ENCODE data around the gene MMP1.
"Not testable (repeated sequence)": the region's sequence is repeated elsewhere in the genome, so short reads cannot be mapped to it uniquely, and the experiment has no call there.

The MMP1 gene

GRCh38 chr11:102763440-102763839 lies 34.5 kb downstream of the MMP1 start:
- WGBS, 2 experiments = 79 to 89% methylated on average over 2 of the region's 2 CpGs
- Histone ChIP-seq H3K27ac (ENCODE audit: insufficient read depth, low read depth, low read length, poor library complexity, severe bottlenecking) (no peak overlapping the region), H3K36me3 (ENCODE audit: control insufficient read depth, insufficient read depth, low read length) (no peaks in the 10 kb centered on the region), H3K27me3 (ENCODE audit: control insufficient read depth, insufficient read depth, low read length, poor library complexity, severe bottlenecking) (no peaks in the 10 kb centered on the region), H3K4me3 (ENCODE audit: insufficient read depth, low read depth, low read length) (no peak overlapping the region), H3K9me3 (ENCODE audit: control insufficient read depth, low read length) (no peaks in the 10 kb centered on the region), H3K4me1 (ENCODE audit: control insufficient read depth, insufficient read depth, low read length) (peaks cover 8% of the 10 kb centered on the region)

GRCh38 chr11:102762361-102762767 lies 35.6 kb downstream of the MMP1 start:
- Histone ChIP-seq H3K36me3 (ENCODE audit: control insufficient read depth, insufficient read depth, low read length) (no peaks in the 10 kb centered on the region), H3K4me3 (ENCODE audit: insufficient read depth, low read depth, low read length) (no peak overlapping the region), H3K27ac (ENCODE audit: insufficient read depth, low read depth, low read length, poor library complexity, severe bottlenecking) (no peak overlapping the region), H3K4me1 (ENCODE audit: control insufficient read depth, insufficient read depth, low read length) (peaks cover 8% of the 10 kb centered on the region), H3K27me3 (ENCODE audit: control insufficient read depth, insufficient read depth, low read length, poor library complexity, severe bottlenecking) (no peaks in the 10 kb centered on the region), H3K9me3 (ENCODE audit: control insufficient read depth, low read length) (no peaks in the 10 kb centered on the region)
- 68 to 84% methylated on average over 1 to 2 of the region's 2 CpGs for WGBS, 2 experiments

- WGBS, 2 experiments = 87 to 92% methylated on average over 4 of the region's 4 CpGs
- no peaks in the 10 kb centered on the region for H3K27me3 ChIP-seq (ENCODE audit: control insufficient read depth, insufficient read depth, low read length, poor library complexity, severe bottlenecking)
- H3K4me3 ChIP-seq (ENCODE audit: insufficient read depth, low read depth, low read length) = no peak overlapping the region
- no peak overlapping the region for H3K27ac ChIP-seq (ENCODE audit: insufficient read depth, low read depth, low read length, poor library complexity, severe bottlenecking)
- peaks cover 8% of the 10 kb centered on the region for H3K4me1 ChIP-seq (ENCODE audit: control insufficient read depth, insufficient read depth, low read length)
- H3K36me3 ChIP-seq (ENCODE audit: control insufficient read depth, insufficient read depth, low read length) = no peaks in the 10 kb centered on the region
- no peaks in the 10 kb centered on the region for H3K9me3 ChIP-seq (ENCODE audit: control insufficient read depth, low read length)
Observed at GRCh38 chr11:102761646-102762238, 36.2 kb downstream of the MMP1 start.

GRCh38 chr11:102760344-102761035 lies 37.5 kb downstream of the MMP1 start:
- H3K27ac ChIP-seq (ENCODE audit: insufficient read depth, low read depth, low read length, poor library complexity, severe bottlenecking) = no peak overlapping the region
- no peaks in the 10 kb centered on the region for H3K36me3 ChIP-seq (ENCODE audit: control insufficient read depth, insufficient read depth, low read length)
- no peak overlapping the region for H3K4me3 ChIP-seq (ENCODE audit: insufficient read depth, low read depth, low read length)
- H3K27me3 ChIP-seq (ENCODE audit: control insufficient read depth, insufficient read depth, low read length, poor library complexity, severe bottlenecking) = no peaks in the 10 kb centered on the region
- H3K9me3 ChIP-seq (ENCODE audit: control insufficient read depth, low read length) = no peaks in the 10 kb centered on the region
- H3K4me1 ChIP-seq (ENCODE audit: control insufficient read depth, insufficient read depth, low read length) = peaks cover 8% of the 10 kb centered on the region
- WGBS, 2 experiments = 95% methylated on average over 3 to 4 of the region's 4 CpGs

GRCh38 chr11:102757823-102758549 lies 40.0 kb downstream of the MMP1 start:
- WGBS, 2 experiments = 95% methylated on average over 2 of the region's 2 CpGs
- Histone ChIP-seq H3K4me1 (ENCODE audit: control insufficient read depth, insufficient read depth, low read length) (peaks cover 8% of the 10 kb centered on the region), H3K4me3 (ENCODE audit: insufficient read depth, low read depth, low read length) (no peak overlapping the region), H3K27me3 (ENCODE audit: control insufficient read depth, insufficient read depth, low read length, poor library complexity, severe bottlenecking) (no peaks in the 10 kb centered on the region), H3K9me3 (ENCODE audit: control insufficient read depth, low read length) (no peaks in the 10 kb centered on the region), H3K27ac (ENCODE audit: insufficient read depth, low read depth, low read length, poor library complexity, severe bottlenecking) (no peak overlapping the region), H3K36me3 (ENCODE audit: control insufficient read depth, insufficient read depth, low read length) (no peaks in the 10 kb centered on the region)

- 100% methylated on average over 1 of the region's 1 CpG for WGBS, 2 experiments
- no peak overlapping the region for H3K4me3 ChIP-seq (ENCODE audit: insufficient read depth, low read depth, low read length)
- no peaks in the 10 kb centered on the region for H3K27me3 ChIP-seq (ENCODE audit: control insufficient read depth, insufficient read depth, low read length, poor library complexity, severe bottlenecking)
Observed at GRCh38 chr11:102753267-102753666, 44.7 kb downstream of the MMP1 start.

GRCh38 chr11:102751673-102752072 lies 46.3 kb downstream of the MMP1 start:
- no peaks in the 10 kb centered on the region for H3K27me3 ChIP-seq (ENCODE audit: control insufficient read depth, insufficient read depth, low read length, poor library complexity, severe bottlenecking)
- no peak overlapping the region for H3K4me3 ChIP-seq (ENCODE audit: insufficient read depth, low read depth, low read length)
- no peaks in the 10 kb centered on the region for H3K9me3 ChIP-seq (ENCODE audit: control insufficient read depth, low read length)
- no peaks in the 10 kb centered on the region for H3K36me3 ChIP-seq (ENCODE audit: control insufficient read depth, insufficient read depth, low read length)
- H3K4me1 ChIP-seq (ENCODE audit: control insufficient read depth, insufficient read depth, low read length) = peaks cover 3% of the 10 kb centered on the region
- H3K27ac ChIP-seq (ENCODE audit: insufficient read depth, low read depth, low read length, poor library complexity, severe bottlenecking) = no peak overlapping the region

More at GRCh38 chr11:102753267-102753666, 44.7 kb downstream of the MMP1 start:
- Histone ChIP-seq H3K36me3 (ENCODE audit: control insufficient read depth, insufficient read depth, low read length) (no peaks in the 10 kb centered on the region), H3K4me1 (ENCODE audit: control insufficient read depth, insufficient read depth, low read length) (peaks cover 3% of the 10 kb centered on the region), H3K9me3 (ENCODE audit: control insufficient read depth, low read length) (no peaks in the 10 kb centered on the region), H3K27ac (ENCODE audit: insufficient read depth, low read depth, low read length, poor library complexity, severe bottlenecking) (no peak overlapping the region)

GRCh38 chr11:102749101-102749722 lies 48.7 kb downstream of the MMP1 start:
- H3K4me1 ChIP-seq (ENCODE audit: control insufficient read depth, insufficient read depth, low read length) = peaks cover 3% of the 10 kb centered on the region
- H3K27me3 ChIP-seq (ENCODE audit: control insufficient read depth, insufficient read depth, low read length, poor library complexity, severe bottlenecking) = no peaks in the 10 kb centered on the region
- H3K27ac ChIP-seq (ENCODE audit: insufficient read depth, low read depth, low read length, poor library complexity, severe bottlenecking) = no peak overlapping the region
- H3K9me3 ChIP-seq (ENCODE audit: control insufficient read depth, low read length) = no peaks in the 10 kb centered on the region
- H3K36me3 ChIP-seq (ENCODE audit: control insufficient read depth, insufficient read depth, low read length) = no peaks in the 10 kb centered on the region
- no peak overlapping the region for H3K4me3 ChIP-seq (ENCODE audit: insufficient read depth, low read depth, low read length)

GRCh38 chr11:102746746-102747578 lies 51.0 kb downstream of the MMP1 start:
- H3K4me1 ChIP-seq (ENCODE audit: control insufficient read depth, insufficient read depth, low read length); H3K36me3 ChIP-seq (ENCODE audit: control insufficient read depth, insufficient read depth, low read length); H3K27ac ChIP-seq (ENCODE audit: insufficient read depth, low read depth, low read length, poor library complexity, severe bottlenecking); H3K9me3 ChIP-seq (ENCODE audit: control insufficient read depth, low read length); H3K27me3 ChIP-seq (ENCODE audit: control insufficient read depth, insufficient read depth, low read length, poor library complexity, severe bottlenecking); H3K4me3 ChIP-seq (ENCODE audit: insufficient read depth, low read depth, low read length): not testable (repeated sequence)
- 67 to 74% methylated on average over 30 to 32 of the region's 32 CpGs for WGBS, 2 experiments

All from ectodermal cell (in vitro differentiated cells).